HG03025 (cell line): ENCODE measurements around the gene KLHL30.

ENCODE experiments used
- ATAC-seq: cut with Tn5 transposase; IDR thresholded peaks from one replicate; pipeline ENCODE4 v1.9.1; 2021; ENCODE audit warnings: mild to moderate bottlenecking, moderate library complexity; ENCODE audit not compliant: unreplicated experiment, low FRiP score

KLHL30 gene

GRCh38 chr2:238171575-238172187, 33.2 kb downstream of the KLHL30 start:
- no peak for ATAC-seq

GRCh38 chr2:238172439-238172838, 34.0 kb downstream of the KLHL30 start:
- ATAC-seq: no peak

GRCh38 chr2:238173692-238174091, 35.2 kb downstream of the KLHL30 start:
- no peak for ATAC-seq

GRCh38 chr2:238174291-238174690, 35.8 kb downstream of the KLHL30 start:
- ATAC-seq: no peak

GRCh38 chr2:238174701-238175100, 36.2 kb downstream of the KLHL30 start:
- ATAC-seq: no peak

- ATAC-seq: no peak
These were observed 38.1 kb downstream of the KLHL30 start for GRCh38 chr2:238176613-238177012.

GRCh38 chr2:238180554-238180953, 42.1 kb downstream of the KLHL30 start:
- no peak for ATAC-seq

GRCh38 chr2:238182362-238182761, 43.9 kb downstream of the KLHL30 start:
- no peak for ATAC-seq

GRCh38 chr2:238183821-238184220, 45.4 kb downstream of the KLHL30 start:
- no peak for ATAC-seq

GRCh38 chr2:238187618-238188548, 49.4 kb downstream of the KLHL30 start:
- no peak for ATAC-seq

GRCh38 chr2:238190445-238190844, 52.0 kb downstream of the KLHL30 start:
- no peak for ATAC-seq
